Liver (tissue), 9 donors: ENCODE measurements around the gene CORO7. TPM values are rescaled to one million over a fixed set of nuclear protein-coding genes. Genes with fewer than 3 reads are reported as not detected.

Experiments
- DNase-seq: peaks from one replicate; pipeline ENCODE4 v3.0.0-alpha.2; 2017; ENCODE audit warnings: low spot score
- H3K27ac ChIP-seq, 2 donors: one replicate each; pipeline ENCODE4 v1.7.0; 2013; ENCODE audit warnings: inconsistent platforms in 2 of 2, low read length in 2 of 2, control low read depth in 1 of 2, low read depth in 1 of 2, mild to moderate bottlenecking in 1 of 2
- H3K27me3 ChIP-seq, 4 donors: one replicate each; pipeline versions ENCODE4 v1.6.1 to v1.7.0; 2013; ENCODE audit warnings: low read length in 3 of 4, inconsistent platforms in 1 of 4, mild to moderate bottlenecking in 1 of 4, moderate library complexity in 1 of 4; ENCODE audit not compliant: control insufficient read depth in 4 of 4, insufficient read depth in 4 of 4
- H3K36me3 ChIP-seq, 4 donors: one replicate each; pipeline versions ENCODE4 v1.6.1 to v1.7.0; 2013; ENCODE audit warnings: low read length in 3 of 4, mild to moderate bottlenecking in 3 of 4, low read depth in 1 of 4, moderate library complexity in 1 of 4; ENCODE audit not compliant: control insufficient read depth in 4 of 4, insufficient read depth in 3 of 4
- H3K4me1 ChIP-seq, 4 donors: one replicate each; pipeline versions ENCODE4 v1.6.1 to v1.7.0; 2013; ENCODE audit warnings: low read length in 3 of 4, mild to moderate bottlenecking in 3 of 4, moderate library complexity in 1 of 4; ENCODE audit not compliant: control insufficient read depth in 4 of 4, insufficient read depth in 4 of 4
- H3K4me3 ChIP-seq, 3 donors: one replicate each; pipeline versions ENCODE4 v1.6.1 to v1.7.0; 2013; ENCODE audit warnings: low read length in 3 of 3, control low read depth in 1 of 3, low read depth in 1 of 3, mild to moderate bottlenecking in 1 of 3
- H3K9ac ChIP-seq, 2 donors: one replicate each; pipeline ENCODE4 v1.7.0; 2013; ENCODE audit warnings: low read length in 2 of 2, mild to moderate bottlenecking in 2 of 2, moderate library complexity in 2 of 2, control low read depth in 1 of 2, low read depth in 1 of 2
- H3K9me3 ChIP-seq, 4 donors: one replicate each; pipeline versions ENCODE4 v1.6.1 to v1.7.0; 2013; ENCODE audit warnings: low read length in 3 of 4; ENCODE audit not compliant: control insufficient read depth in 4 of 4
- EGR1 ChIP-seq, 2 donors: IDR thresholded peaks; 2 replicates each; pipeline ENCODE4 v1.6.1; 2016 to 2018; ENCODE audit warnings: antibody characterized with exemption in 2 of 2, low read depth in 2 of 2
- FOXA1 ChIP-seq: IDR thresholded peaks from 2 replicates; pipeline ENCODE4 v1.6.1; 2016; ENCODE audit warnings: antibody characterized with exemption
- FOXA2 ChIP-seq: IDR thresholded peaks from 2 replicates; pipeline ENCODE4 v1.6.1; 2016; ENCODE audit warnings: antibody characterized with exemption
- GABPA ChIP-seq, 2 donors: IDR thresholded peaks in 1 of 2; conservative IDR thresholded peaks in 1 of 2; 2 replicates each; pipeline ENCODE4 v1.6.1; 2016; ENCODE audit warnings: antibody characterized with exemption in 2 of 2, mild to moderate bottlenecking in 1 of 2, moderate library complexity in 1 of 2
- HNF4A ChIP-seq, 2 donors: conservative IDR thresholded peaks; 2 replicates each; pipeline ENCODE4 v1.6.1; 2016; ENCODE audit warnings: antibody characterized with exemption in 2 of 2, mild to moderate bottlenecking in 2 of 2
- JUND ChIP-seq, 2 donors: IDR thresholded peaks; 2 replicates each; pipeline ENCODE4 v1.6.1; 2016; ENCODE audit warnings: antibody characterized with exemption in 2 of 2
- NR2F2 ChIP-seq: IDR thresholded peaks from 2 replicates; pipeline ENCODE4 v1.6.1; 2016; ENCODE audit warnings: antibody characterized with exemption
- RXRA ChIP-seq, 2 donors: IDR thresholded peaks; 2 replicates each; pipeline ENCODE4 v1.6.1; 2017 to 2018; ENCODE audit warnings: antibody characterized with exemption in 2 of 2, mild to moderate bottlenecking in 1 of 2
- SP1 ChIP-seq: IDR thresholded peaks from 2 replicates; pipeline ENCODE4 v1.6.1; 2018; ENCODE audit warnings: antibody characterized with exemption, mild to moderate bottlenecking
- TAF1 ChIP-seq: conservative IDR thresholded peaks from 2 replicates; pipeline ENCODE4 v1.6.1; 2016; ENCODE audit warnings: antibody characterized with exemption, mild to moderate bottlenecking
- YY1 ChIP-seq: IDR thresholded peaks from 2 replicates; pipeline ENCODE4 v1.6.1; 2016; ENCODE audit warnings: antibody characterized with exemption, mild to moderate bottlenecking
- WGBS: extraction: QIAGEN DNeasy Blood & Tissue Kit; methylation state at CpG from one replicate; pipeline ENCODE4 v1.1.7; 2013; 5-methylcytosine and 5-hydroxymethylcytosine counted together
- polyA plus RNA-seq, 2 donors: library from polyadenylated mRNA; stranded (reverse) in 1 of 2; unstranded in 1 of 2; fragments of 200-250 nt in 1 of 2; fragments of >200 nt in 1 of 2; fragmentation: Nextera tagmentation in 1 of 2; extraction: Ambion mirVana in 1 of 2; gene quantifications; one replicate each; pipeline versions ENCODE4 v1.2.1 to v1.2.3, GENCODE V29; 2013 to 2015
- total RNA-seq, 2 donors: library from RNA; depleted of rRNA; stranded (reverse); fragments of >200 nt; gene quantifications; one replicate each; pipeline ENCODE4 v1.2.3, GENCODE V29; 2014
- TF ChIP-seq, protein P1 (sequence below): IDR thresholded peaks from 2 replicates; pipeline ENCODE4 v1.6.1; 2016; ENCODE audit warnings: antibody characterized with exemption
- TF ChIP-seq, protein P2 (sequence below): IDR thresholded peaks from 2 replicates; pipeline ENCODE4 v1.6.1; 2016; ENCODE audit warnings: antibody characterized with exemption, mild to moderate bottlenecking
- donor health status: healthy.
- donor health status: healthy.
- donor health status: healthy.
- donor health status: healthy.
- donor health status: healthy.

Gene CORO7
- total and polyA plus RNA-seq, 4 donors = 7.3 to 21.5 (median 13.0) TPM

DNA sequence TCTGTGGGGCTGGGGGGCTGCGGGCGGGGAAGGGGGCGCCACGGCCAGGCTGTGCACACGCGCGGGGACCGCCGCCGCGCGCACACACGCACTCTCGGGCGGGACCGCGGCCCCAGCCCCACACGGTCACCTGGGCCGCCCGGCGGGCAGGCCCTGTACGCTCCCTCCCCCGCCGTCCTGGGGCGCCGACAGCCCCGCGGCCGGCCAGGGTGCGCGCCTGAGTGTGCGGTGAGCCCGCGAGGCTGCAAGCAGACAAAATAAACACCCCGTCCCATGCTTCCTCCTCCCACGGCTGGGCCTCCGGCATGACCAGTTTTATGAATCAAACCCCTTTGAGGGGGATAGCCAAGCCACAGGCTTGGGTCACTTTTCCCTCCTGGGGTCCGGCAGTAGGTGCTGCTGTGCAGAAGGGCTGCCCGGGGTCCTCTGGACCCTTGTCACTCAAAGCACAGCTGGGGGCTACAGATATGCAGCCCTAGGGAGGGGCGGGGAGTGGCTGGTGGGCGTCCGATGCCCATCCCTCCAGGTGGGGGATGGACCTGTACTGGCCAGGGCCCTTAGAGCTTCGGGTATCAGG, 44.3 kb downstream of the CORO7 start:
- Histone ChIP-seq H3K4me1 (peaks cover 25 to 67% (median 51%) of the 10 kb centered on the region in 4 donors), H3K27ac (peak overlapping the region; percentile 87 to 95), H3K36me3 (no peaks in the 10 kb centered on the region), H3K27me3 (no peaks in the 10 kb centered on the region), H3K9ac (peak overlapping the region; percentile 73 to 81), H3K9me3 (no peaks in the 10 kb centered on the region), H3K4me3 (peak overlapping the region; percentile 78 to 90 (median 84))
- no peak for DNase-seq
- WGBS = 3% methylated on average over 43 of the region's 43 CpGs
- TF ChIP-seq NR2F2 (no peak), SP1 (no peak), TAF1 (no peak), RXRA (IDR thresholded peaks at IDR 0.05) (no peak), JUND (IDR thresholded peaks at IDR 0.05) (no peak)
- TF ChIP-seq, protein P1, sequence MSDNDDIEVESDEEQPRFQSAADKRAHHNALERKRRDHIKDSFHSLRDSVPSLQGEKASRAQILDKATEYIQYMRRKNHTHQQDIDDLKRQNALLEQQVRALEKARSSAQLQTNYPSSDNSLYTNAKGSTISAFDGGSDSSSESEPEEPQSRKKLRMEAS = no peak

DNA sequence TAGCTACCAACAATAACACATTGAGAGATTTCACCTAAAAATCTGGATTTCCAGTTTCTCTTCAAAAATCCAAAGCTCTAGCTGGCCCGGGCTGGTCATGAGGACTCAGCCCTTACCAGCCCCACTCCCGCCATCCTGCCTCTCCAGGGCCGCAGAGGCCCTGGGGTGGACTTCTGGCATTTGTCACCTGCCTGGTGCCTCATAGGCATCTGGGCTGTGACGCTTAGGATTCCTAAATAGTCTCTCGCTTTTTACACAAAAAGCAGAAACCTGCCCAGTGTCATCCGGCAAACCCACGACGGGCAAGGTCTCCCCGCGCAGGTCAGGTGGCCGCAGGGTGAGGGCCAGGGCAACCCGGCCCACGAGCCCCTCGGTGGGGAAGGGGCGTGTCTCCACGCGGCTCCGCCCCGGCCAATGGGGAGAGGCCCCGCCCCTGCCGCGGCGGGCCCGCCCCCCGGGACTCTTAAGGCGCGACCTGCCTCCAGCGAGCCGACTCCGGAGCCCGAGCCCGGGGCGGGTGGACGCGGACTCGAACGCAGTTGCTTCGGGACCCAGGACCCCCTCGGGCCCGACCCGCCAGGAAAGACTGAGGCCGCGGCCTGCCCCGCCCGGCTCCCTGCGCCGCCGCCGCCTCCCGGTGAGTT, 44.9 kb downstream of the CORO7 start, which contains the start of gene VASN:
Gene VASN, plus strand, starts transcription at position 492 of the 644 bp plus-strand sequence. CDS start 9,030 bp downstream, outside the sequence.
- Histone ChIP-seq H3K9ac (peak within 1 kb of the TSS; percentile 73 to 81), H3K4me3 (peak within 1 kb of the TSS; percentile 78 to 90 (median 84)), H3K4me1 (peaks cover 19 to 61% (median 45%) of the 10 kb centered on the region in 4 donors), H3K27ac (peak within 1 kb of the TSS; percentile 87 to 95), H3K36me3 (no peaks in the 10 kb centered on the region), H3K9me3 (no peaks in the 10 kb centered on the region), H3K27me3 (no peaks in the 10 kb centered on the region)
- WGBS = 4% methylated on average over 50 of the region's 50 CpGs
- peak; percentile 84 for DNase-seq
- TF ChIP-seq RXRA (IDR thresholded peaks at IDR 0.05) (peak in 1 of 2 donors; percentile 17), FOXA1 (no peak), SP1 (peak; percentile 34), GABPA (IDR thresholded peaks at IDR 0.05 in 1 of 2, conservative IDR thresholded peaks at IDR 0.05 in 1 of 2) (no peak)
- TF ChIP-seq, protein P2, sequence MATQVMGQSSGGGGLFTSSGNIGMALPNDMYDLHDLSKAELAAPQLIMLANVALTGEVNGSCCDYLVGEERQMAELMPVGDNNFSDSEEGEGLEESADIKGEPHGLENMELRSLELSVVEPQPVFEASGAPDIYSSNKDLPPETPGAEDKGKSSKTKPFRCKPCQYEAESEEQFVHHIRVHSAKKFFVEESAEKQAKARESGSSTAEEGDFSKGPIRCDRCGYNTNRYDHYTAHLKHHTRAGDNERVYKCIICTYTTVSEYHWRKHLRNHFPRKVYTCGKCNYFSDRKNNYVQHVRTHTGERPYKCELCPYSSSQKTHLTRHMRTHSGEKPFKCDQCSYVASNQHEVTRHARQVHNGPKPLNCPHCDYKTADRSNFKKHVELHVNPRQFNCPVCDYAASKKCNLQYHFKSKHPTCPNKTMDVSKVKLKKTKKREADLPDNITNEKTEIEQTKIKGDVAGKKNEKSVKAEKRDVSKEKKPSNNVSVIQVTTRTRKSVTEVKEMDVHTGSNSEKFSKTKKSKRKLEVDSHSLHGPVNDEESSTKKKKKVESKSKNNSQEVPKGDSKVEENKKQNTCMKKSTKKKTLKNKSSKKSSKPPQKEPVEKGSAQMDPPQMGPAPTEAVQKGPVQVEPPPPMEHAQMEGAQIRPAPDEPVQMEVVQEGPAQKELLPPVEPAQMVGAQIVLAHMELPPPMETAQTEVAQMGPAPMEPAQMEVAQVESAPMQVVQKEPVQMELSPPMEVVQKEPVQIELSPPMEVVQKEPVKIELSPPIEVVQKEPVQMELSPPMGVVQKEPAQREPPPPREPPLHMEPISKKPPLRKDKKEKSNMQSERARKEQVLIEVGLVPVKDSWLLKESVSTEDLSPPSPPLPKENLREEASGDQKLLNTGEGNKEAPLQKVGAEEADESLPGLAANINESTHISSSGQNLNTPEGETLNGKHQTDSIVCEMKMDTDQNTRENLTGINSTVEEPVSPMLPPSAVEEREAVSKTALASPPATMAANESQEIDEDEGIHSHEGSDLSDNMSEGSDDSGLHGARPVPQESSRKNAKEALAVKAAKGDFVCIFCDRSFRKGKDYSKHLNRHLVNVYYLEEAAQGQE = peak; percentile 56

DNA sequence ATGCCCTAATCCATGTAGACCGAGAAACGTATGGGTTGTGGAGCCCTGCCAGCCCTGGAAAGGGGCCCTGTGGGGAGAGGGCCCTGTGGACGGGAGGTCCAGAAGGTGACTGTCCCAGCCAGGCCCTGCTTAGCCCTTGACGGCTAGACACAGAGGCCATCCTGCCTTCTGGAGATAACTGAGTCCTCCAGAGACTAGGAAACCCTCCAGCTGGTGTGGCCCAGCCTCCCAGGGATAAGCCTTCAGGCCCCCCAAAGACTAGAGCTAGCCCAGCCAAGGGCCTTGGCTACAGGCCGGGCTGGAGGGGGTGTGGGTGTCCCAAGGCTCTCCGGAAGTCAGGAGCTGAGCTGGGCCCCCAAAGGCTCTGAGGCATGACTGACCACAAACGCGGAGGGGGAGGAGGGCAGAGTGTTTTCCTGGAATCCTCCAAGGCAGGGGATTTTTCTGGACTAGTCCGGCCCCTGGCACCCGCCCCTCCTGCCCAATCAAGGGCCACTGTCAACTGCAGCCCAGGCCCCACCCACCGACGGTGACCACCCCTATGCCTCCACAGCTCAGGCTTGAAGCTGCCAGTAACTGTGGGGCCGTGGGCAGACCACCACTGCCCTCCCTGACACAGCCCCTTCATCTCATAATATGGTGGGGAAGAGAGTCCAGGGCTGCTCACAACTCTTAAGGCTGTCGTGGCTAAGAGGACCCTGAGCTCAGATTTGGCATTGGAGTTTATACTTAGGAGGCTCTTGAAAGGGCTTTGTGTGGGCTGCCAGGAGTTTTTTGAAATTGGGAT, 45.6 kb downstream of the CORO7 start:
- WGBS = 67% methylated on average over 14 of the region's 14 CpGs
- H3K9ac ChIP-seq = no peak overlapping the region
- H3K9me3 ChIP-seq = no peaks in the 10 kb centered on the region
- no peak overlapping the region for H3K4me3 ChIP-seq
- H3K36me3 ChIP-seq = no peaks in the 10 kb centered on the region
- H3K27me3 ChIP-seq = no peaks in the 10 kb centered on the region
- DNase-seq = no peak
- peaks cover 15 to 54% (median 41%) of the 10 kb centered on the region in 4 donors for H3K4me1 ChIP-seq
- TF ChIP-seq HNF4A (conservative IDR thresholded peaks at IDR 0.05) = no peak
- no peak for TF ChIP-seq FOXA2
- TF ChIP-seq EGR1 (IDR thresholded peaks at IDR 0.05; ENCODE audit: low read depth in 2 of 2) = no peak
- no peak for TF ChIP-seq YY1
- no peak for TF ChIP-seq TAF1
- peak; percentile 39 for TF ChIP-seq NR2F2
- H3K27ac ChIP-seq = peak overlapping the region; percentile 87 to 95
